A549 treated with Mapracorat at 1 μM for 4 hours (cell line): Measurements from ENCODE around the gene LRRC63. TPM values are rescaled to one million over a fixed set of nuclear protein-coding genes. Genes with fewer than 3 reads are reported as not detected.

ENCODE experiments used
- total RNA-seq: library from RNA; stranded (reverse); fragments of 200-300 nt; extraction: Qiagen RNA extraction; gene quantifications from 5 replicates; pipeline ENCODE4 v1.2.3, GENCODE V29; 2022

Gene LRRC63, protein sequence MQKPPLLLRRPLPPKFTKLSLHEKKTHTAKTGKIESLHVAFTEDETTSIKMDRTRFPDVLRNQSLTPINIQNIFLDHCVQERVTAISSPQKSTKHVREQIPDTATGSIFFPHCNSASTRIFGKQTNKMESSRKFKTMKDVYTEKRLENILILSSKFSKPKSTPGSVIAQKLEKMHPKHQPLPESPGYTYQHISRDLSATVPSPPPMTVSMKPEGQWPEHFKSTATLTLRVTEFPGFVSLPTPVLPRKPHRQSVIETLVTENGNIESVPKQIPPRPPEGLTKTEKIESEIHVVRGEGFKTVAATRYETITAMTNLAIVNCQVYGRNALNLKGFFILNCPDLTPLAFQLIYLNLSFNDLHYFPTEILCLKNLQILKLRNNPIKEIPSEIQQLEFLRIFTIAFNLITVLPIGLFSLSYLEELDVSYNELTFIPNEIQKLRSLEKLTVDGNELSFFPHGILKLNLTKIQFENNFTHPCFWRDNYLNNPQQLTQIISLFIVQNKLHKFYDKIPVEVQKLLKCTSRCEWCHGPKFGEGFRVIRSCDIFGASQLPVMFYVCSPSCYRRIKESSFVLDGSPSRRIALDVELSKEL
- total RNA-seq: 0.07 TPM in 1 of 5 replicates, not detected in the others

GRCh38 chr13:46211483-46212351 is at the start of gene LRRC63:
TSS of gene LRRC63 (plus strand) at chr13:46211928. CDS start at chr13:46213035, 1,107 bp downstream.

DNA sequence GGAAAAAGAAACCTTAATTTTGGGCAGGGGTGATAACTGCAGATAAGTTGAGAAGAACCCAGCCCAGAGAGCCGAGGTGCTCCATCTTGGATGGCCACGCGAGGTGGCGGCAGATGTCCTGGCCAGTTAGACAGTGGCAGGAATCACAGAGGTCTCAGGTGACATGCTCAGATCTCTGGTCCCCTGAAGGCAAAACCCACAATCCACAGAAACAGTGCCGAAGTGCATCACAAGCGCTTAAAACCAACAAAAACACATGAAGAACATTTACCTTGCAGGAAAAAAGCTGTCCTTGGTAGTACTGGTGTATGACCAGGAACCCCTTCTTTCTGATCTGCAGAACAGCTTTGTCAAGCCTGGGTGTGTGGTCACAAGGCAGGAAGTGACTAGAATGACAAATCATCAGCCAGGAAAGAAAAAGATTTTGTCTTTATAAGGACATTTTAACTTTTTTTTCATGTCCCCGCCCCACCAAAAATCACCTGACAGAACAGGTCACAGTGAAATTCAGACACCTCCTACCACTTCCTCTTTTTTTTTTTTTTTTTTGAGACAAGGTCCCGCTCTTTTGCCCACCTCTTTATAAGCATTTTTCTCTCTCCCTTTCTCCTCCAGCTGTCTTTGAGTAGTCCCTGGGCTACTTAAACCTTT is 29.8 kb upstream of the LRRC63 start, which contains the start of gene LCP1:
Gene LCP1, minus strand, starts transcription at position 338 of the 651 bp plus-strand sequence. CDS start 22,515 bp downstream, outside the sequence.

Other genes with a start within 250 kb of the LRRC63 start
- gene ZC3H13, start 159.2 kb upstream of the LRRC63 start, total RNA-seq: 11.5 to 16.9 TPM (median 14.9 TPM) in 5 replicates
- gene CPB2, start 106.9 kb upstream of the LRRC63 start, total RNA-seq: 0.11 TPM in 1 of 5 replicates, not detected in the others
- 0.16 to 0.23 TPM (median 0.19 TPM) in 5 replicates for gene LCP1, start 29.8 kb upstream of the LRRC63 start, total RNA-seq
- 0.06 to 0.22 TPM (median 0.14 TPM) in 5 replicates for gene RUBCNL, start 175.3 kb downstream of the LRRC63 start, total RNA-seq